Activated gamma-delta T cell treated with anti-CD3 and anti-CD28 coated beads, Interleukin-2, amount 50 U/mL, for 16 hours (primary cell): ENCODE measurements around the gene RFNG.

Experiments
- DNase-seq: peaks from one replicate; pipeline ENCODE4 v3.0.0-alpha.2; 2020; ENCODE audit warnings: low read depth

Gene RFNG, protein sequence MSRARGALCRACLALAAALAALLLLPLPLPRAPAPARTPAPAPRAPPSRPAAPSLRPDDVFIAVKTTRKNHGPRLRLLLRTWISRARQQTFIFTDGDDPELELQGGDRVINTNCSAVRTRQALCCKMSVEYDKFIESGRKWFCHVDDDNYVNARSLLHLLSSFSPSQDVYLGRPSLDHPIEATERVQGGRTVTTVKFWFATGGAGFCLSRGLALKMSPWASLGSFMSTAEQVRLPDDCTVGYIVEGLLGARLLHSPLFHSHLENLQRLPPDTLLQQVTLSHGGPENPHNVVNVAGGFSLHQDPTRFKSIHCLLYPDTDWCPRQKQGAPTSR

DNA sequence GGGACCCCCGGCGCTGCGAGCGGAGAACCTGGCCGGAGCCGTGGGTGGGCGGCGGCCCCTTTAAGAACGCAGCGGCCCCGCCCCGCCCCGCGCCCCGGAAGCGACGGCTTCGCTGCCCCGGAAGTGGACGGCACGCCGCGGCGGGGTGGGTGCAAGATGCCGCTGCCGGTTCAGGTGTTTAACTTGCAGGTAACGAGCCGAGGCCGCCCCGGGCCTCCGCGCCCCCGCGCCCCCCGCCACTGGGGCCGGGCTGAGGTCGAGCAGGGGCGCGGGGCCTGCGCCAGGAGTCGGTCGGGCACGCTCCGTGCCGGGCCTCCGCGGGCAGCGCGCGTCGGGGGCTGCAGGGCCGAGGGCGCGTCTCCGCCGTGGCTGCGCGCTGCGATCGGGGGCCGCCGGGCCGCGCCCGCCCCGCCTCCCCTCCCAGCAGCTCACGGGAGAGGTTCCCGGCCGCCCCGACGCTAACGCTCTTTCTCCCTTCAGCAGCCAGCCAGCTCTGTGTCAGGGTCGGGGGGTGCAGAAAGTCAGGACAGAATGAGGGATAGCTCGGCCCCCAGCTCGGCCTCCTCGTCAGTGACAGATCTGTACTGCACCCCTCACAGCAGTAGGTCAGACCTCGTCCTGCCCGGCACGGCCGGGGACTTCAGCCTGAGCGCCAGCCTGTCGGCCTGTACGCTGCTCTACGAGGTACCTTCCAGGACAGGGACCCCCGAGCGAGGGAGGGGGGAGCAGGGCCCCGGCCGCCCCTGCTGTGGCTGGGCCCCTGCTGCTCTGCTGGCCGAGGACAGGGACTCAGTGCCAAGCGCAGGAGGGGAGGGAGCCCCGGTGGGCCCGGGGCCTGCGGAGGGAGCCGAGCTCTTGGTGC lies at the start of gene RFNG, which contains the start of gene GPS1:
Gene RFNG (minus strand): TSS at position 36 of the 862 bp plus-strand sequence. CDS start 45 bp downstream, outside the sequence.
Gene GPS1 (plus strand): TSS at position 123 of the 862 bp plus-strand sequence. CDS start 34 bp downstream, at position 157.
- peak; percentile 73 for DNase-seq

DNA sequence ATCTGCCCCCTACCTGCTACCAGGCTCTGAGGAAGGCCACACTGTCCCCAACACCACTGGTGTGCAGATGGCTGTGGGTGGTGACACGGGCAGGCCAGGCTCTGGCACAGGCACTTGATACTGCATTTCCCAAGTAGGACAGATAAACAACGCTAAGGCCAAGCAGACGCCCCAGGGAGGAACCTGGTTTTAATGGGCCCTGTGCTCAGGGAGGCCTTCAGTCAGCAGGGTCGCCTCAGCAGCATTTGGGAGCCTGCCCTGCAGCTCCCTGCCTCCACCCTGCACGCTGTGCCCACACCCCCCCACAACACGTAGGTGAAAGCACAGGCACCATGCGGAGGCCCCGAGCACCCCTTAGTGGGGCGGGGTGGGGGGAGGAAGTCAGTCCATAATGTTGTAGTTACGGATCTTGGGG lies 49.7 kb upstream of the RFNG start:
- DNase-seq: no peak

DNA sequence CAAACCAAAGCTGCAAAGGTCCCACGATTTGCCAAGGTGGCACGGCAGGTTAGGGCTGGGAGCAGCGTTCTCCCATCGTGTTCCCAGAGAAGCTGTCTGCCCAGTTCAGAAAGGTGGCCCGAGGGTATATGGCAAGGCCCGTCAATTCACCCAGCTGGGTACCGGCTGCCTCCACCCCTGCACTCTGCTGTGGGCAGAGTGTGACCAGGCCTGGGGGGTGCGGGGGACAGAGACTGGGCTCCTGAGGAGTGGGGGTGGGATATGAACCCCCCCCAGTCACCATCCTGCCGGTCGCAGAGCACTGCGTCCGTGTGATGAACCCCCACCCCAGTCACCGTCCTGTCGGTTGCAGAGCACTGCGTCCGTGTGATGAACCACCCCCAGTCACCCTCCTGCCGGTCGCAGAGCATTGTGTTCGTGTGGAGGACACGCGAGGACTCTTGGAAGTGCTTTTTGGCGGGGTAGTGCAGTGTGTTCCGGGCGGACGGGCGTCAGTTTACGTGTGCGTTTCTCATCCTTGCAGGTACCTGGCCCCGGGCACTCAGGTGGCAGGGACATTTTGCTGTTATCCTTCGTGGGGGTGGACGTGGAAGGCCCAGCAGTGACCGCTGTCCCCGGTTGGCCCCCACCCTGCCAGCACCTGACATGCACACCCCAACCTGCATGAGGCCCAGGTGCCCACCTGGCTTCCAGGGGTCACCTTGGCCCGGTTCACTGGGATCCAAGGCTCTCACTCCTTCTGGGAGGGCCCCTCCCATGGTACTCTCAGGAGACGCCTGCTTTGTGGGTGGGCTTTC lies 49.1 kb upstream of the RFNG start:
- no peak for DNase-seq

DNA sequence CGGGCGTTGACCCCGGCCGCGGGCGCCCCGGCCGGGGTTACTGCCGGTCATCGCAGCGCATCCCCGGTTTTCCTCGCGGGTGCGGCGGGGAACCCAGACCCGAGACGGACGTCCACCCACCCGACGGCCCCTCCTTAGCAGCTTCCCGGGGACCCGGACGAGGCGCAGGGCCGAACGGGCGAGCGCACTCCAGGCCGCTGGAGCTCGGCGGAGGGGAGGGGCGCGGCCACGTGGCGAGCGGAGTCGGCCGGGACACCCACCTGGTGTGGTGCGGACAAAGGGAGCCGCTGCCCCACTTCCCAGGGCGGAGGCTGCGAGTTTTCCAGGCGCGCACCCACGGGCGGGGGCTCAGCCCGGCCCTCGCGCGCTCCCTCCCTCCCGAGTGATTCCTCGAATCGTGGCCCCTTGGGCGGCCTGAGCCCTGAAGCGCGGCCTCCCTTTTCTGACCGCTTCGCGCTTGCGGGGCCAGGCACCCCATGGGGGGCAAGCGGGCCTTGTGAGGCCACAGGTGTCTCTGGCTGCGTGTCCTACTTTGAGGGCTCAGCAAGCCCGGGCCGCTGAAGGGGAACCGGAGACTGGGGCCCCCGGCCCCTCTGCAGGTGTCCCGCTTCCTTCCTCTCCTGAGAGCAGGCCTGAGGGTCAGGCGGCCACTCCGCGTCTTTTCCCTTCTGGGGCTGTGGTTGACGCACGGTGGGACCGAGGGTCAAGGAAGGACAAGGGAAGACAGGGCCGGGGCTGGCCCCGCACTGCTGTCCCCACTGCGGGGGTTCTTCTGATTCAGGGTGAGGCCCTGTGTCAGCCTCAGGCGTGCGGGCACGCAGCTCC lies 47.5 kb upstream of the RFNG start:
- DNase-seq: no peak

DNA sequence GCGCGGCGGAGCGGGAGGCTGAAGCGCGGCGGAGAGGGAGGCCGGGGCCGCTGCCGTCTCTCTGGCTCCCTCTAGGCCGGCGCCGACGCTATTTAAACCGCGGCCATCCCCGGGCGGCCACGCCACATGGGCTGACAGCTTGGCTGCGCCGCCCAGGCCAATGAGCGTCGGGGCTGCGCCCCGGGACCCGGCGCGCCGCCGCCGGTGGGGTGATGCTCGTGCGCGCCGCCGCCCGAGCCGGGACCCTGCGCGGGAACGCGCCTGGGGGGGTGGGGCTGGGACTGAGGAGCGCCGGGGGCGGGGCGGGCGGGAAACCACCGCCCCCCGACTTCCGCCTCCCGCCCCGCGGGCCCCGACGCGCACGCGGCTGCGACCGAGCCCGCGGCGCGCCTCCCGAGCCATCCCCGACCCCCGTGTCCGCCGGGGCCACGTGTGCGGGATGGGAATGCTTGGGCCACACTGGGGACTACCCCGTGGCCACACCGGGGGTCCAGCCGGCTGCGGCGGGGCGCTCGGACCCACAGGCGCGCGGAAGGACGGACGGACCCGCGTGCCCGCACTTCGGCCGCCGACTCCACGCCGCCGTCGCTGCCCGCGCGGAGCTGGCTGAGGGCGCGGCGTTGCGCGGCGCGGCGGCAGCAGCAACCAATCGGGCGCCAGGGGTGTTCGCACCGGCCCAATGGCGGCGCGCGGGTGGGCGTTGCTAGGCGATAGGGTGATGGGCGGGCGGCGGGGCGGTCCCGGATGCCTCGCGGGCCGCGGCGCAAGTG lies 46.7 kb upstream of the RFNG start, which contains the start of gene FASN:
Gene FASN (minus strand): TSS at position 68 of the 770 bp plus-strand sequence. CDS start 1,791 bp downstream, outside the sequence.
- peak; percentile 89 for DNase-seq

DNA sequence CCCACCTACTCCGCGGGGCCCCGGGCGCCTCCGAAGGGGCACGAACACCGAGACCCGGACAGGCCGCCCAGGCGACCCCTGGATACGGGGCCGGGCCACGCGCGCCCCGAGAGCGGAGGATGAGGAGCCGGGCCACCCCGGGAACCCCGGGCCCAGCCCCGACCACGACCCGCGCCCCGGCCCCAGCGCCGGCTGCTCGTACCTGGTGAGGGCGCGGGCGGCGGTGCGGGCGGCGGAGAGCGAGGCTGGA lies 46.2 kb upstream of the RFNG start:
- DNase-seq: no peak

DNA sequence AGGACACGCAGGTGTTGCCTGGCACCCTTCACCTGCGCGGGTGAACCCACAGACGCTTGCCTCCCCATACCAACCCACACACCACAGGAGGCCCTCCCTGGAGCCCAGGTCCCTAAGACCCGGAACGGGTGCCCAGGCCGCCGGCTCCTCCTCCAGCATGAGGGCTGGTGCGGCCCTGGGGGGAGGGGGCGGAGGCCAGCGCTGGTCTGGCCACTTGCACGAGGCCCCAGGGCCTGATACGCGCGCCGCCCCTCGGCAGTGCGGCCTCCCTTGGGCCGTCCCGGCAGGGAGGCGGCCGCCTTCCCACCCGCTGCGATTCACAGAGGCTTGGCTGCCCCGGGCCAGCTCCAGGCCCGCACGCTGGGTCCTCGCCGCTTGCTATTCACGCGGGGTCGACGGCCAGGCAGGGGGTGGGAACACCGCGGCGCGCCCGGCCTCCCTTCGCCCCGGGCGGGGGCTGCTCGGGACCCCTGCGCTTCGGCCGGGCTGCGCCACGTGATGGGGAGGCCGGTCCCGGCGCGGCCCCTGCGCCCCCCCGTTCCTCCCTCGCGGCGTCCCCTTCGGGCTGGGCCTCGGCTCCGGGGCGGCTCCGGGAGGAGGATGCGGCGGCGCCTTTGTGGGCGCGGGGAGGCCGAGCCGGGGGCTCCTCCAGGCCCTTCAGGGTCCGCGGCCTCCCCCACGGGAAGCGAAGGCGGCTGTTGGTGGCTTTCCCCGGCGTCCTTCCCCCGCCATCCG lies 45.7 kb upstream of the RFNG start:
- peak; percentile 27 for DNase-seq

DNA sequence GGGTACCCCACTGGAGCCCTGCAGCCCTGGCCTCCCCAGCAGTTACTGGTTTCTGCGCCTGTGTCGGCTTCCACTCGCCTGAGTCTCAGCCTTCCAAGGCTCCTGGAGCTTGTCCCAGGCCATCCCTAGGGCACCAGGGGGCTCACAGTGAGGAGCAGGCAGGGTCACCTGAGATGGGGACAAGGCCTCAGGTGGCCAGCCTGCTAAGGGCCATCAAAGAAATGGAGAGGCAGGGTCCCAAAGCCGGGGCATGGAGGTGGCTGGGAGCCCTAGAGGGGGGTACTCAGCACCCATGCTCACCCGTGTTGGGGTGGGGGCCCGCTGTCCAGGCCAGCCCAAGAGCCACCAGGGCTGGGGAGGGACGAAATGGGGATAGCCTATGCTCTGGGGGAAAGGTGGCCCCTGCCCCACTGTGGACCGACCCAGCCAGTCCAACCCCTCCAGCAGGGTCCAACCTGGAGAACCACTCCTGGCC lies 45.1 kb upstream of the RFNG start:
- no peak for DNase-seq

DNA sequence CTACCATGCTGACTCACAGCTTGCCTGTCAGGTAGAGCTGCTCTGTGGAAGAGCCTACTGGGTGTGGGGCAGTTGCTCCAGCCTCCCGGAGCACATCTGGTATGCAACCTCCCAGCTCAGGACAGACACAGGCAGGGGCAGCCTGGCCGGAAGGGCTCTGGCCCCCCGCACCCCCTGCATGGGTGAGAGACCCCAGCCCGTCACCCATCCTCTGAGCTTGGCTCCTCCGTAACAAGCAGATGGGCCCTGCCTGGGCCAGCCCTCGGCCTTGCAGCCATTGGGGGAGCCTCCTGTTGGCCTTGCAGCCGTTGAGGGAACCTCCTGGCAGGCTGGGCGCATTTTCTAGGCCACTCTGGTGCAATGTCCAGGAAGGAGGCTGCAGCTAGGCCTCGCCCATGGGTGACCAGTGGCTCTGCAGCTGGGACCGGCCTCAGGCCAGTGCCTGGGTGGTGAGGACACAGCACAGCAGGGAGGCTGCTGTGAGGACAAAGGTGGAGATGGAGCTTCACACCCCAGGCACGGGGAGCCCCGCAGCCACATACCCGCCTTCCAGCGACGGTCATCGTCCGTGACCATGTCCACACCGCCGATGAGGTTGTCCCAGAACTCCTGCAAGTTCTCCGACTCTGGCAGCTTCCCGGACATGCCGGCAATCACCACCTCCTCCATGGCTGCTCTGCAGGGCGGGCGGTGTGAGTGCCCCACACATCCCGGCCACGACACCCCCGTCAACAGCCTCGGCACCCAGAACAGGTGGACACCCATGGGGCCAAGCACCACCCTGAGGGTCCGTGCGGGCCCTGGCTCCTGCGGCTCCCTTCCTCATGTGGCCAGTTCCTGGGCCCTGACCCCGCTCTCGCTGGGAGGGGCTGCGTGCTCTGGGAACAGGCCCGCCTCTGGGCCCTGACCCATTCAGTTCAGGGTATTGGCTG lies 44.4 kb upstream of the RFNG start:
- DNase-seq: no peak

DNA sequence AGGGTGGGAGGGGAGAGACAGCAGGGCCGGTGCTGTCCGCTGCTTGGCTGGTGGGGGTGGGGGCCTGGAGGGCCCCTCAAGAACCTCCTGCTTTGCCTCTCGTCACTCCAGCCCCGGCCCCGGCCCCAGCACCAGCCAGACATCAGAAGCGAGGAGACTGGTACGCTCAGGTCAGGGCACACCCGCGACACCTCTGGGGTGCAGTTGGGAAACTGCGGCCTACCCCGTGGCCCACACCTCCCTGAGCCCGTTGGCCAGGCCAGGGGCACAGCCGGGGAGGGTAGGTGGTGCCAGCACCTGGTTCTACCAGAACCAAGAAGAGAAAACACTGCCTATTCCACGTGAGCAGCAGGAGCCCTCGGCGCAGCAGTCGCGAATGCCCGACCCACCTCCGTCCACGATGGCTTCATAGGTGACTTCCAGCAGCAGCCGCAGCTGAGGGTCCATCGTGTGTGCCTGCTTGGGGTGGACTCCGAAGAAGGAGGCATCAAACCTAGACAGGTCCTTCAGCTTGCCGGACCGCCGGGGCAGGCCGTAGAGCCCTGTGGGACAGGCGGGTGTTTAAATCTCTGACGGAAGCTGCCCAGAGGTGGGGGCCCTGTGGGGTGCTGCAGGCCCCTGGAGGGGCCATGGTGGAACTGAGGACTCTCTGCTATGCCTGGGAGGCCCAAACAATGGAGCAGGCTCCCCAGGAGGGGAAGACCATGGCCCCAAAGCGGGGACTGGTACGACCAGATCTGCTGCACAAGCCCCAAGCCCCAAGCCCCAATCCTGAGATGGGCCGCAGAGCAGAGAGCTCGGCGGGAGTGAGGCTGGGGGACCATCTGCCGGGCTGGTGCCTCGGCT lies 43.5 kb upstream of the RFNG start:
- DNase-seq: no peak

DNA sequence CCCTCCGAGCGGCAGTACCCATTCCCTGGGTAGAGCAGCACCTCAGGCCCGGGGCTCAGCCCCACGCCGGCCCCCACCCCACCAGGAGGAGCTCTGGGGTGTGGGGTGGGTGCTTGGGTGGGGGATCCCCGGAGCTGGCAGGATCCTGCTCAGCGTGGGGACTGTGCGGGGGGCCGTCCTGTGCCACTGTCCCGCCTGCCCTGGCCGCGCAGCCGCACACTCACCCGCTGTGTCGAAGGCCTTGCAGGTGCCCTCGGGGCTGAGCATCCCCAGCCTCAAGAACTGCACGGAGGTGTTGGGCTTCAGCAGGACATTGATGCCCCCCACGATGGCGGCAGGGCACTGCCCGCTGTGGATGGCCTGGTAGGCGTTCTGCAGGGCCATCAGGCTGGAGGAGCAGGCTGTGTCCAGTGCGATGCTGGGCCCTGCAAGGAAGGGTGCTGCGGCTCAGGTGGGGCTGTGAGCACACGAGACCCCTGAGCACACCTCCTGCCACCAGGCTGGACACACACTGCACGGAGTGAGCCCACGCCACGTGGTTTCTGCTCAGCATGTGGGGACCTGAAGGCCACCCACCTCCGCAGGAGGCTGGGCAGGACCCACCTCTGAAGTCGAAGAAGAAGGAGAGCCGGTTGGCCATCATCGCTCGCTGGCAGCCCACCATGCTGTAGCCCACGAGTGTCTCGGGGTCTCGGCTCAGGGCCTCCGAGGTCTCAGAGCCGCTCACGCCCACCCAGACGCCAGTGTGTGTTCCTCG lies 41.6 kb upstream of the RFNG start:
- DNase-seq: no peak

DNA sequence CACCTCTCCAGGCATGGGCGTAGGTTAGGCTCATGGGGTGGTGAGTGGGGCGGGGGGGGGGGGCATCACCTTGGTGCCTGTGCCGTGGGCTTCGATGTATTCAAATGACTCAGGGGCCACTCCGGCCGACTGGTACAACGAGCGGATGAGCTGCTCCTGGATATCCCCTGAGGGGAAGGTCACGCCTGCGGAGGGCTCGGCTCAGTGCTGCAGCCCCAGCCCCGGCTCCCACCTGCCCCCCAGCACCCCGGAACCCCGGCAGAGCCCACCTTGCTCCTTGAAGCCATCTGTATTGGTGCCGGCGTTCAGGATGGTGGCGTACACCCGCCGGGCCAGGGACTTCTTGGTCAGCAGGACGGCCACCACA lies 41.0 kb upstream of the RFNG start:
- no peak for DNase-seq

DNA sequence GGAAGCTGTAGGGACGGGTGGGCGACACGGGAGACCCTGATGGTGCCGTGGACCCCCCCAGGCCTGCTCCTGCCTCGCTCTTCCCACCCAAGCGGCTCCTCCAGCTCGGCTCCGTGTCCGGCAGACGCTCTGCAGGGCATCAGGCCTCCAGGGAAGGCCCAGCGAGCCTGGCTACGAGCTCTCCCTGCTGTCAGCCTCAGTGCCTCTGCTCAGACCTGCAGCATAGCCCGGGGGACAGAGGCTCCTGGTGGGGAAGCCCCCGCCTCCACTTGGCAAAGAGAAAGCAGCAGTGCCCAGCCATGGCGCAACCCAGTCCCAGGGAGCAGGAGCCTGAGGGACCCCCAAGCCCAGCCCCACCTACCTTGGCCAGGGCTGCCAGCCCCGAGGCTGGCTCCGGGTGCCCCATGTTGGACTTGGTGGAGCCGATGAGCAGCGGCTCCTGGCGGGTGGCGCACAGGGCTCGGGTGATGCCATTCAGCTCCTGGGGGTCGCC lies 40.5 kb upstream of the RFNG start:
- DNase-seq: no peak

DNA sequence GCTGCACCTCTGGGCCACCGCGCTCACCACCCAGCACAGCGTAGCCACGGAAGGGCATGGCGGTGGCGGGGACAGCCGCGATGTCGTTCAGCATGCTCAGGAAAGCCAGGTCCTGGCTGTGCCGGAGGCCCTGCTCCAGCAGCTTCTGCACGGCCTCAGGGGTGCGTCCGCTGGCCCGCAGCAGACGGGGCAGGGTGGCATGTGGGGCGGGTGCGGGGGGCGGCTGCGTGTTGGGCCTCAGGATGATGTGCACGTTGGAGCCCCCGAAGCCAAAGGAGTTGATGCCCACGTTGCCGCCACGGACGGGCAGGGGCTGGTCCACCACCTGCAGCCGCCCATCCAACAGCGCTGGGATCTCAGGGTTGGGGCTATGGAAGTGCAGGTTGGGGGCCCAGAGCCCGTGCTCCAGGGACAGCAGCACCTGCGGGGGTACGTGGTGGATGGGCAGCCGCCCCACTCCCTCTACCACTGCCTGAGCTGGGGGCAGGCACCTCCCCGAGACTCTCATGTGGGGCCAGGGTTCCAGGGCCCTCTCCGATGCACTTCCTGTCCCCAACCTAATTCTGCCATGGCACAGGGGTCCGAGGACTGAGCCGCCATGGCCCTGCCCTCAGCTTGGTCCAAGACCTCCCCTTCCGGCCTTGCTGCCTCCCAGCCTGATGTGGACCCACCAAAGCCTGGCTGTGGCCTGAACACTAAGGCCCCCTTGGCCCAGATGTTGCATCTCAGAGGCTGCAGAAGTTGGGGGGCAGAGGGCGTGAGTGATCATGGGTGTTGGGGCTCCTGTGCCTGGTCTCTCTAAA lies 39.9 kb upstream of the RFNG start:
- DNase-seq: no peak

DNA sequence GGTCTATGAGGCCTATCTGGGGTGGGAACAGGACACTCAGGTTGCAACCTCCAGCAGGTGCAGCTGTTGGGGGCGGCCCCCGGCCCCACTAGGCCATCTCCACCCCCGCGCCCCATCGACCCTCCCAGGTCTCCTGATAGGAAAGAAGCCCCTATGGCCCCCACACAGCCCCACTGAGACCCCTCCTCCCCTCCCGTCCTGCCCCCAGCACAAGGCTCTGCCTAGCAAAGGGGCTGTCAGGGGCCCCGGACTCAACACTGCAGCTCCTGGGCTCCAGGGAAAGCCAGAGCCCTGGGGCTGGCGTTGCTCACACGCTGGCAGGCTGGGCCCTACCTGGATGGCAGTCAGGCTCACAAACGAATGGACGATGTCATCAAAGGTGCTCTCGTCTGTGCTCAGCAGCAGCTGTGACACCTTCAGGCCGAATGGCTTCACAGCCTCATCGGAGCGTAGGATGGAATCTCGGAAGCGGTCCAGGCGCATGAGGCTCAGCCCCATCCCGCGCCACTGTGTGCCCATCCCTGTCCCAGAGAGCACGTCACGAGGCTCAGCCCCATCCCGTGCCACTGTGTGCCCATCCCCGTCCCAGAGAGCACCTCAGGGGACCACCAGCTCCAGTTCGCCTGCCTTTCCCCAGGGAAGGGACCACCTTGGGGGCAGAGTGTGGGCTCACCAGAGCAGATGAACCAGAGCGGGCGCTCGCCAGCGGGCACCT lies 39.1 kb upstream of the RFNG start:
- DNase-seq: no peak
